GM18526 (cell line): ENCODE measurements around the gene SLCO3A1.

Experiments
- POLR2A ChIP-seq: IDR thresholded peaks from 3 replicates; pipeline ENCODE4 v1.6.1; 2011; ENCODE audit not compliant: insufficient read length; ENCODE audit errors: extremely low read depth

The SLCO3A1 gene

GRCh38 chr15:91853948-91854638 is 585 bp downstream of the SLCO3A1 start:
- TF ChIP-seq POLR2A, result no peak

- no peak for TF ChIP-seq POLR2A
Measured at GRCh38 chr15:91854639-91854990, 1.1 kb downstream of the SLCO3A1 start.

- TF ChIP-seq POLR2A, result no peak
Measured at GRCh38 chr15:91855241-91855640, 1.7 kb downstream of the SLCO3A1 start.

GRCh38 chr15:91855684-91856489 is 2.4 kb downstream of the SLCO3A1 start:
- TF ChIP-seq POLR2A, result no peak

- no peak for TF ChIP-seq POLR2A
Measured at GRCh38 chr15:91857224-91857585, 3.7 kb downstream of the SLCO3A1 start.

- TF ChIP-seq POLR2A, result no peak
Measured at GRCh38 chr15:91857772-91858171, 4.3 kb downstream of the SLCO3A1 start.

GRCh38 chr15:91860498-91860897 is 7.0 kb downstream of the SLCO3A1 start:
- TF ChIP-seq POLR2A, result no peak

- no peak for TF ChIP-seq POLR2A
Measured at GRCh38 chr15:91861223-91861622, 7.7 kb downstream of the SLCO3A1 start.

- TF ChIP-seq POLR2A, result no peak
Measured at GRCh38 chr15:91862891-91863504, 9.5 kb downstream of the SLCO3A1 start.

GRCh38 chr15:91863621-91864255 is 10.2 kb downstream of the SLCO3A1 start:
- TF ChIP-seq POLR2A, result no peak

GRCh38 chr15:91864664-91865063 is 11.2 kb downstream of the SLCO3A1 start:
- no peak for TF ChIP-seq POLR2A

GRCh38 chr15:91865486-91865885 is 12.0 kb downstream of the SLCO3A1 start:
- TF ChIP-seq POLR2A, result no peak

GRCh38 chr15:91865950-91866349 is 12.4 kb downstream of the SLCO3A1 start:
- no peak for TF ChIP-seq POLR2A

GRCh38 chr15:91866371-91866905 is 12.9 kb downstream of the SLCO3A1 start:
- no peak for TF ChIP-seq POLR2A

GRCh38 chr15:91866971-91867372 is 13.5 kb downstream of the SLCO3A1 start:
- TF ChIP-seq POLR2A, result no peak

GRCh38 chr15:91867581-91868026 is 14.1 kb downstream of the SLCO3A1 start:
- TF ChIP-seq POLR2A, result no peak
